Adrenal gland (tissue), 12 donors: ENCODE results near the gene ENPP3. TPM values are rescaled to one million over a fixed set of nuclear protein-coding genes. Genes with fewer than 3 reads are reported as not detected.
"Not testable (repeated sequence)": the region's sequence is repeated elsewhere in the genome, so short reads cannot be mapped to it uniquely, and the experiment has no call there.

ENCODE experiments used
- DNase-seq, 7 donors: peaks; one replicate each; pipeline ENCODE4 v3.0.0-alpha.2; 2019 to 2020
- H3K27ac ChIP-seq, 5 donors: fragments of 200-600 bp; sonication (generic) in 4 of 5; 1 replicate in 3 of 5; 2 replicates in 2 of 5; pipeline versions ENCODE4 v1.5.1 to v1.8.0; 2016 to 2020; ENCODE audit warnings: mild to moderate bottlenecking in 1 of 5
- H3K27me3 ChIP-seq: fragments of 200-600 bp; 2 replicates; pipeline ENCODE4 v1.8.0; 2021
- H3K36me3 ChIP-seq, 2 donors: fragments of 200-600 bp; replicated peaks in 1 of 2; 1 replicate in 1 of 2; 2 replicates in 1 of 2; pipeline versions ENCODE4 v1.5.1 to v1.8.0; 2018 to 2022
- H3K4me1 ChIP-seq, 2 donors: fragments of 200-600 bp; replicated peaks in 1 of 2; 1 replicate in 1 of 2; 2 replicates in 1 of 2; pipeline versions ENCODE4 v1.5.1 to v1.8.0; 2018 to 2021
- H3K4me3 ChIP-seq, 4 donors: fragments of 200-600 bp; sonication (generic) in 3 of 4; one replicate each; pipeline ENCODE4 v1.5.1; 2016 to 2018
- H3K9me3 ChIP-seq, 3 donors: fragments of 200-600 bp; sonication (generic) in 1 of 3; replicated peaks in 1 of 3; 1 replicate in 2 of 3; 2 replicates in 1 of 3; pipeline versions ENCODE4 v1.5.1 to v1.8.0; 2016 to 2021
- POLR2A ChIP-seq, 2 donors: fragments of 450-650 bp; IDR thresholded peaks; one replicate each; pipeline ENCODE4 v1.6.1; 2017; ENCODE audit warnings: antibody characterized with exemption in 2 of 2, mild to moderate bottlenecking in 2 of 2, moderate library complexity in 1 of 2
- WGBS, 4 donors: extraction: QIAGEN DNeasy Blood & Tissue Kit in 2 of 4; methylation state at CpG; one replicate each; pipeline versions ENCODE4 v1.1.5 to v1.1.7; 2013 to 2017; 5-methylcytosine and 5-hydroxymethylcytosine counted together
- intact Hi-C, 2 donors: fragments of 100-400 bp; cut with DNase I; formaldehyde crosslinking; loops; one replicate each; pipeline versions ENCODE4 v1.14.1 to v1.15.0; 2022 to 2023
- polyA plus RNA-seq, 3 donors: library from polyadenylated mRNA; stranded (reverse); fragments of 200-250 nt in 2 of 3; fragments of 350-450 nt in 1 of 3; fragmentation: Illumina TruSeq in 1 of 3; extraction: RNeasy Lipid Tissue Mini Kit (QIAGEN cat#74804) in 1 of 3; gene quantifications; one replicate each; pipeline ENCODE4 v1.2.3, GENCODE V29; 2013 to 2014
- total RNA-seq, 9 donors: library from RNA; depleted of rRNA in 4 of 9; stranded (reverse); fragments of >200 nt in 4 of 9; fragments of 120-200 nt in 1 of 9; fragmentation: NEBNext Ultra II Directional in 1 of 9; extraction: Animal tissue kit (Norgen Biotek cat#: 25700) in 1 of 9; gene quantifications; one replicate each; pipeline versions ENCODE4 v1.1.0 to v1.2.4, GENCODE V29; 2013 to 2023
- TF ChIP-seq, protein P1 (sequence below), 6 experiments: fragments of 450-650 bp in 4 of 6; fragments of 200-600 bp in 2 of 6; sonication (generic) in 1 of 6; IDR thresholded peaks; 1 replicate in 5 of 6; 2 replicates in 1 of 6; pipeline versions ENCODE4 v1.5.1 to v1.8.0; 2016 to 2021; ENCODE audit warnings: antibody characterized with exemption in 6 of 6, mild to moderate bottlenecking in 2 of 6, moderate library complexity in 1 of 6
- donor health status: healthy with polysubstance abuse.
- donor health status: Bipolar disorder and iron deficiency.
- donor health status: DM: yes; HTN: yes; CAD: no.
- donor health status: DM: no; HTN: no; CAD: no.
- donor health status: DM: no; HTN: no; CAD: no.
- donor health status: DM: yes; HTN: yes; CAD: no.

The ENPP3 gene
- total and polyA plus RNA-seq, 12 donors: 4.9 to 69.7 (median 11.8) TPM

DNA sequence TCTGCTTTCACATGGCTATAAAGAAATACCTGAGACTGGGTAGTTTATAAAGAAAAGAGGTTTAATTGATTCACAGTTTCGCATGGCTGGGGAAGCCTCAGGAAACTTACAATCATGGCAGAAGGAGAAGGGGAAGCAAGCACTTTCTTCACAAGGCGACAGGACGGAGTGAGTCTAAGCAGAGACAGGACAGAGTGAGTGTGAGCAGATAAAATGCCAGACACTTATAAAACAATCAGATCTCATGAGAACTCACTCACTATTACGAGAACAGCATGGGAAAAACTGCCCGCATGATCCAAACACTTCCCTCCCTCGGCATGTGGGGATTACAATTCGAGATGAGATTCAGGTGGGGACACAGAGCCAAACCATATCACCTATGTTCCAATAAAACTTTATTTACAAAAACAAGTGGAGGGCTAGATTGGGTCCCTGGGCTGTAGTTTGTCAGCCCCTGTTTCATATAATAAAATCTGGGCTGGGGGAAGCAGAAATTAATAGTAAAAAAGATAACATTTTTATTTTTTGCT, 110.8 kb downstream of the ENPP3 start:
- TF ChIP-seq POLR2A (IDR thresholded peaks at IDR 0.05): no peak
- TF ChIP-seq, protein P1, sequence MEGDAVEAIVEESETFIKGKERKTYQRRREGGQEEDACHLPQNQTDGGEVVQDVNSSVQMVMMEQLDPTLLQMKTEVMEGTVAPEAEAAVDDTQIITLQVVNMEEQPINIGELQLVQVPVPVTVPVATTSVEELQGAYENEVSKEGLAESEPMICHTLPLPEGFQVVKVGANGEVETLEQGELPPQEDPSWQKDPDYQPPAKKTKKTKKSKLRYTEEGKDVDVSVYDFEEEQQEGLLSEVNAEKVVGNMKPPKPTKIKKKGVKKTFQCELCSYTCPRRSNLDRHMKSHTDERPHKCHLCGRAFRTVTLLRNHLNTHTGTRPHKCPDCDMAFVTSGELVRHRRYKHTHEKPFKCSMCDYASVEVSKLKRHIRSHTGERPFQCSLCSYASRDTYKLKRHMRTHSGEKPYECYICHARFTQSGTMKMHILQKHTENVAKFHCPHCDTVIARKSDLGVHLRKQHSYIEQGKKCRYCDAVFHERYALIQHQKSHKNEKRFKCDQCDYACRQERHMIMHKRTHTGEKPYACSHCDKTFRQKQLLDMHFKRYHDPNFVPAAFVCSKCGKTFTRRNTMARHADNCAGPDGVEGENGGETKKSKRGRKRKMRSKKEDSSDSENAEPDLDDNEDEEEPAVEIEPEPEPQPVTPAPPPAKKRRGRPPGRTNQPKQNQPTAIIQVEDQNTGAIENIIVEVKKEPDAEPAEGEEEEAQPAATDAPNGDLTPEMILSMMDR (IDR thresholded peaks at IDR 0.05): no peak
- 86 to 95% (median 91%) methylated on average over 7 of the region's 7 CpGs for WGBS, 4 donors
- intact Hi-C loops: no loop called here
- no peak overlapping the region for H3K27ac ChIP-seq
- H3K9me3 ChIP-seq: no peaks in the 10 kb centered on the region
- no peaks in the 10 kb centered on the region for H3K27me3 ChIP-seq
- DNase-seq: no peak
- H3K36me3 ChIP-seq: no peaks in the 10 kb centered on the region
- no peak overlapping the region for H3K4me3 ChIP-seq
- no peaks in the 10 kb centered on the region for H3K4me1 ChIP-seq

DNA sequence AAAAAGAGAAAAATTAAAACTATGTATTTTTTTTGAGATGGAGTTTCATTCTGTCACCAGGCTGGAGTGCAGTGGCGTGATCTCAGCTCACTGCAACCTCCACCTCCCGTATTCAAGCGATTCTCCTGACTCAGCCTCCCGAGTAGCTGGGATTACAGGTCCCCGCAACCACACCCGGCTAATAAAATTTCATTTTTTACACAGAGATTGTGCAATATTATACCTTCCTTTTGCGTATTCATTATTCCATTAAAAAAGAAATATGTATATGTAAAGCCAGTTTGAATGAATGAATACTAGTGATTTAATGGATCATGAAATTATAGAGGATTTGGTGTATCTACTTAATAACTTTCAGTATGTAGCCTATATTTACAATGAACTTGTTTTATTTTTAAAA, 111.9 kb downstream of the ENPP3 start:
- H3K4me3 ChIP-seq: no peak overlapping the region
- H3K27ac ChIP-seq: no peak overlapping the region
- no peak for DNase-seq
- no peaks in the 10 kb centered on the region for H3K36me3 ChIP-seq
- 93 to 96% (median 94%) methylated on average over 7 of the region's 7 CpGs for WGBS, 4 donors
- no peaks in the 10 kb centered on the region for H3K27me3 ChIP-seq
- intact Hi-C loops: no loop called here
- TF ChIP-seq, protein P1 (IDR thresholded peaks at IDR 0.05): no peak
- no peak for TF ChIP-seq POLR2A (IDR thresholded peaks at IDR 0.05)
- no peaks in the 10 kb centered on the region for H3K4me1 ChIP-seq
- H3K9me3 ChIP-seq: no peaks in the 10 kb centered on the region

DNA sequence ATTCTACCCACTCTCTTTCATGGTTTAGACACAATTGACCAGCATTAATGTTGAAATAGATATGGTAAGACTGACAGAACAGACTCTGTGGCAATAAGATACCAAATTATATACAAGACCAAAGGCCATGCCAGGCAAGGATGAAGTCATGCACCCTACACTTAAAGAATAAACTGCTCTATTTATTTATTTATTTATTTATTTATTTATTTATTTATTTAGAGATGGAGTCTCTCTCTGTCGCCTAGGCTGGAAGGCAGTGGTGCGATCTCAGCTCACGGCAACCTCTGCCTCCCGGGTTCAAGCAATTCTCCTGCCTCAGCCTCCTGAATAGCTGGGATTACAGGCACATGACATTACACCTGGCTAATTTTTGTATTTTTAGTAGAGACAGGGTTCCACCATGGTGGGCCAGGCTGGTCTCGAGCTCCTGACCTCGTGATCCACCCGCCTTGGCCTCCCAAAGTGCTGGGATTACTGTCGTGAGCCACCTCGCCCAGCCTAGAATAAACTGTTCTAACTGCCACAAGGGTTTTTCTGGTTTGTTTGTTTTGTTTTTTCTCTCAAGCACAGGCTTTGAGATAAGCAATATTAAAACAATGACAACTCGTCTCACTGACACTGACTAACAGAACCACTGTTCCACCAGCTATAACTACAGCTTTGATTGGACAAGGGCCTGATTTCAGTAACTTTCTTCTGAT, 114.1 kb downstream of the ENPP3 start:
- H3K27me3 ChIP-seq, intact Hi-C loops: not testable (repeated sequence)

DNA sequence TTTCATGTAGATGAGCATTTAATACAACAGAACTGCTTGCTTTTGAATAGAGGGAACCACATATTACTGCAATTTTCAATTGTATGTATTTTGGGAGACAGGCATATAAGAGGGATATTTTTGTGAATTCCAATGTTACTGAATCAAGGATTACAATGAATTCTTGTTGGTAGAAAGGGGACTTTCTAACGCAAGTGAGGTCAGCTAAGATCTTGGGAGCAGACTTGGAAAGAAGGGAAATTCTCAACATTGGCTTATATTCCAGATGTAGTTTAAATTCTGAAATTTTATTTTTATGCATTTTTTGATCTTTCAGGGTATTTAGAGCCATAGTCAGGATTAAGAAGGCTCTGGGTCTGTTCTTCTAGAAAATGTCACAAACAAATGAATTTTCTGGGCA, 117.0 kb downstream of the ENPP3 start:
- intact Hi-C loops: no loop called here
- DNase-seq: no peak
- WGBS, 4 donors: 60 to 81% (median 78%) methylated on average over 1 of the region's 1 CpG

More for the DNA sequence above, 114.1 kb downstream of the ENPP3 start:
- 77 to 90% (median 85%) methylated on average over 10 of the region's 10 CpGs for WGBS, 4 donors
- H3K36me3 ChIP-seq, H3K4me1 ChIP-seq, H3K4me3 ChIP-seq, H3K9me3 ChIP-seq, H3K27ac ChIP-seq, DNase-seq: not testable (repeated sequence)

More for the DNA sequence above, 117.0 kb downstream of the ENPP3 start:
- Histone ChIP-seq H3K27me3 (no peaks in the 10 kb centered on the region), H3K9me3 (no peaks in the 10 kb centered on the region), H3K27ac (no peak overlapping the region), H3K36me3 (no peaks in the 10 kb centered on the region), H3K4me3 (no peak overlapping the region), H3K4me1 (no peaks in the 10 kb centered on the region)
- TF ChIP-seq, protein P1 (IDR thresholded peaks at IDR 0.05): no peak
- no peak for TF ChIP-seq POLR2A (IDR thresholded peaks at IDR 0.05)
